Measurements from ENCODE around the gene CD226. TPM values are rescaled to one million over a fixed set of nuclear protein-coding genes. Genes with fewer than 3 reads are reported as not detected.

CD226 gene
- total RNA-seq, 1 donor from 2014 or later: 0.62 TPM

- Mint-ChIP-seq H3K4me3 (ENCODE audit: unreplicated experiment) (no peak overlapping the region), H3K27ac (ENCODE audit: unreplicated experiment) (no peak overlapping the region), H3K9me3 (ENCODE audit: low read depth) (no peaks in the 10 kb centered on the region), H3K4me1 (ENCODE audit: low read depth) (peaks cover 11% of the 10 kb centered on the region), H3K27me3 (ENCODE audit: low read depth) (no peaks in the 10 kb centered on the region), H3K36me3 (ENCODE audit: low read depth) (no peaks in the 10 kb centered on the region)
- no peak for TF ChIP-seq CTCF (IDR thresholded peaks at IDR 0.05)
- DNase-seq (ENCODE audit: low spot score): no peak
Observed at GRCh38 chr18:69935319-69936190, 12.1 kb downstream of the CD226 start.

GRCh38 chr18:69934601-69935265 is 12.9 kb downstream of the CD226 start:
- no peak for TF ChIP-seq CTCF (IDR thresholded peaks at IDR 0.05)
- Mint-ChIP-seq H3K27ac (ENCODE audit: unreplicated experiment) (no peak overlapping the region), H3K4me3 (ENCODE audit: unreplicated experiment) (no peak overlapping the region), H3K4me1 (ENCODE audit: low read depth) (peaks cover 11% of the 10 kb centered on the region), H3K36me3 (ENCODE audit: low read depth) (no peaks in the 10 kb centered on the region), H3K27me3 (ENCODE audit: low read depth) (no peaks in the 10 kb centered on the region), H3K9me3 (ENCODE audit: low read depth) (no peaks in the 10 kb centered on the region)
- DNase-seq (ENCODE audit: low spot score): no peak

DNA sequence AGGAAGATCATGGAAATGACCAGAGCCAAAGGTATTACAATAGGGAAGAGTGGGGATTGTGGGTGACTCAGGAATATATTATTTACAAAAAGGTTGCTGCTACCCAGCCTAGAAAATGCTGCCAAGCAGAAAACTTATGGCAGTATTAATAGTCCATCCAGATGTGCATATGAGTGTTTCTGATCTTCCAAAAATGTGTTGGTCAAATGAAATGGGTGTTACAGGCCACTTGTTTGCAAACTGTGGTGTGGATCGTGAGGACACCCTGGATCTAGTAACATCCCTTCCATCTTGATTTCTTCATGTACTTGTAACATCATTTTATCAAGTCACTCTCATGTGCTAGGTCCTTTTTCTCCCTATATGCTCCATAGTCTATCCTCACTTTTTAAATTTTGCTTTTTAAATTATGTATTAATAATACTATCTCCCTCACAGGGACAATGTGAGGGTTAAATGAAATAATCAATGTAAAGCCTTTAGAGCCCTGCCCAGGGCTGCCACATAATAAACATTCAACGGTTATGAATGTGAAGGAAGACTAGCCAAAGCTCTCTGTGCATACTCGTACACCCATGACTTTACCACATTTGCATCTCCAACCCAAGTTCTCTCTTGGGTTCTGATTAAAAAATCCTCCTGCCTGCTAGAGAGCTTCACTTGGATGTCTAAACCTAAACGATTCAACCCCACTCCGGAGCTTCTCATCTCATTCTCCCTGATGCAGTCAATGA is 18.5 kb downstream of the CD226 start:
- no peak for TF ChIP-seq CTCF (IDR thresholded peaks at IDR 0.05)
- no peaks in the 10 kb centered on the region for H3K27me3 Mint-ChIP-seq (ENCODE audit: low read depth)
- H3K36me3 Mint-ChIP-seq (ENCODE audit: low read depth): no peaks in the 10 kb centered on the region
- DNase-seq (ENCODE audit: low spot score): no peak
- no peaks in the 10 kb centered on the region for H3K9me3 Mint-ChIP-seq (ENCODE audit: low read depth)
- H3K4me1 Mint-ChIP-seq (ENCODE audit: low read depth): no peaks in the 10 kb centered on the region
- H3K4me3 Mint-ChIP-seq (ENCODE audit: unreplicated experiment): no peak overlapping the region
- H3K27ac Mint-ChIP-seq (ENCODE audit: unreplicated experiment): no peak overlapping the region

DNA sequence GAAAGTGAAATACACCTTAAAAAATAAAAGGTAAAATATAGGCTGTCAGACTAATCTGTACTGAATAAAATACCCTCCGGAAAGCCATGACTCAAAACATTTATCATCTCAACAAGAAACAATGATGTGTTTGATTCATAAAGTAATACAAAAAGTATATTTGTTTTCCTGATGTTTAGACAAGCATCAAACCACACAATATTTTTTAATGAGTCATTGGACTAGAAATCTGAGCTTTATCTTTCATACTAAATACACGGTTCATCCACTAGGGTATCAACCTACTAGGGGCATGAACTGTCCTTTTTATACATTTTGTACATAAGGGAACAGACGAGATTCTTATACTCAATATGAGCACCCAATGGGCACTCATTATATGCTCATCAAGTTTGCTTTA is 31.3 kb downstream of the CD226 start:
- peaks cover 1% of the 10 kb centered on the region for H3K36me3 Mint-ChIP-seq (ENCODE audit: low read depth)
- DNase-seq (ENCODE audit: low spot score): no peak
- H3K9me3 Mint-ChIP-seq (ENCODE audit: low read depth): no peaks in the 10 kb centered on the region
- no peaks in the 10 kb centered on the region for H3K4me1 Mint-ChIP-seq (ENCODE audit: low read depth)
- H3K27ac Mint-ChIP-seq (ENCODE audit: unreplicated experiment): no peak overlapping the region
- no peak for TF ChIP-seq CTCF (IDR thresholded peaks at IDR 0.05)
- H3K27me3 Mint-ChIP-seq (ENCODE audit: low read depth): no peaks in the 10 kb centered on the region
- H3K4me3 Mint-ChIP-seq (ENCODE audit: unreplicated experiment): no peak overlapping the region

DNA sequence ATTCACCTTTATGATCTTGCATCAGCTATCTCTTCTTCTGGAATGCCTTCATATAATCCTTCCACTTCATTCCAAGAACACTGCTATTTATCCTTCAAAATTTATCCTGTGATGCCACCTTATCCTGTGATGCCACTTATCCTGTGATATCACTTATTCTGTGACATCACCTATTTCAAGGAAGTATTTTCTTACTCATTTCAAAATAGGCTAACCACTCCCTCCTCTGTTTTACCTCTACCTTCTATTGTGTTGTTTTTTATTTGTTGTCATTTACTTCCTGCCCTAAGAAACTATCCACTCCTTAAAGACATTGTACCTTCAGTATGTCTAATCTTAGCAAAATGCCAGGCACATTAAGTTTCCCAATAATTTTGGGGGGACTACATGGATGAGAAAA is 38.8 kb downstream of the CD226 start:
- no peak overlapping the region for H3K4me3 Mint-ChIP-seq (ENCODE audit: unreplicated experiment)
- H3K9me3 Mint-ChIP-seq (ENCODE audit: low read depth): peaks cover 3% of the 10 kb centered on the region
- H3K36me3 Mint-ChIP-seq (ENCODE audit: low read depth): no peaks in the 10 kb centered on the region

More for the DNA sequence above, 38.8 kb downstream of the CD226 start:
- DNase-seq (ENCODE audit: low spot score): no peak
- H3K4me1 Mint-ChIP-seq (ENCODE audit: low read depth): no peaks in the 10 kb centered on the region
- no peaks in the 10 kb centered on the region for H3K27me3 Mint-ChIP-seq (ENCODE audit: low read depth)
- no peak for TF ChIP-seq CTCF (IDR thresholded peaks at IDR 0.05)
- no peak overlapping the region for H3K27ac Mint-ChIP-seq (ENCODE audit: unreplicated experiment)
